ENCODE measurements around the gene ADGRB3.

- TF ChIP-seq CTCF (IDR thresholded peaks at IDR 0.05) (no peak), EP300 (IDR thresholded peaks at IDR 0.05) (no peak)
Observed at GRCh38 chr6:68679399-68679798, 44.3 kb downstream of the ADGRB3 start.

Data from sigmoid colon (tissue), 4 donors.